ENCODE results near the gene BRD4. TPM values are rescaled to one million over a fixed set of nuclear protein-coding genes. Genes with fewer than 3 reads are reported as not detected.

BRD4 gene
- total RNA-seq, 1 experiment from 2014 or later, result 144 TPM

- no peak for DNase-seq
- Histone ChIP-seq H3K14ac (ENCODE audit: insufficient read depth, low read length) (no peak overlapping the region; the same call in 1 of the 2 replicates), H4K20me1 (ENCODE audit: control insufficient read depth, insufficient read depth, insufficient read length) (no peaks in the 10 kb centered on the region), H3T11ph (ENCODE audit: low read length) (no peak overlapping the region), H3K23me2 (ENCODE audit: insufficient read length, low read depth, low read length, poor library complexity, severe bottlenecking) (peaks cover 14% of the 10 kb centered on the region), H3K4me1 (ENCODE audit: insufficient read depth, low read length) (no peaks in the 10 kb centered on the region), H3K18ac (ENCODE audit: insufficient read length, low read depth, low read length) (no peak overlapping the region), H4K91ac (ENCODE audit: insufficient read length, low read depth, low read length) (no peak overlapping the region), H4K5ac (ENCODE audit: insufficient read length, low read depth, low read length) (no peak overlapping the region), H3K4me2 (ENCODE audit: insufficient read depth, insufficient read length, low read length) (peak overlapping the region; percentile 53), H2BK120ac (ENCODE audit: low read depth, low read length, poor library complexity, severe bottlenecking) (no peak overlapping the region), H3K79me1 (ENCODE audit: insufficient read depth, low read depth, low read length, poor library complexity, severe bottlenecking) (no peaks in the 10 kb centered on the region), H3K27ac (ENCODE audit: insufficient read length, low read depth, low read length) (no peak overlapping the region), H3K9me3 (ENCODE audit: control insufficient read depth, low read depth, low read length) (no peaks in the 10 kb centered on the region), H2BK15ac (ENCODE audit: low read depth, low read length) (no peak overlapping the region), H2BK12ac (ENCODE audit: insufficient read length, low read depth, low read length) (no peak overlapping the region), H3K9ac (ENCODE audit: extremely low read depth, insufficient read length, low read length) (no peak overlapping the region), H2BK5ac (ENCODE audit: insufficient read length, low read length) (no peak overlapping the region), H3K56ac (ENCODE audit: insufficient read length, low read depth, low read length) (no peak overlapping the region), H3K23ac (ENCODE audit: insufficient read length, low read depth, low read length) (no peak overlapping the region), H2AK5ac (ENCODE audit: insufficient read length, low read length) (no peak overlapping the region), H3K4ac (ENCODE audit: low read depth, low read length) (no peak overlapping the region), H2BK20ac (ENCODE audit: low read depth, low read length, poor library complexity, severe bottlenecking) (no peak overlapping the region), H3K27me3 (ENCODE audit: insufficient read depth, low read length) (no peaks in the 10 kb centered on the region), H4K8ac (replicated peaks; ENCODE audit: insufficient read length, low read depth, low read length) (no peak overlapping the region), H2AFZ (ENCODE audit: low read length) (no peak overlapping the region), H3K79me2 (ENCODE audit: insufficient read depth, low read length) (no peaks in the 10 kb centered on the region)
- Mint-ChIP-seq H3K9me3 (no peaks in the 10 kb centered on the region), H3K4me3 (peak overlapping the region; percentile 78 to 79), H3K27me3 (ENCODE audit: low read depth) (peaks cover 5% of the 10 kb centered on the region), H3K36me3 (ENCODE audit: insufficient read depth in 1 of 3, low read depth in 3 of 3) (peaks cover 3 to 15% (median 5%) of the 10 kb centered on the region in 3 experiments; a peak in 4 of 7 replicates), H3K4me1 (peaks cover 12 to 14% of the 10 kb centered on the region in 2 experiments), H3K27ac (peak overlapping the region in 2 of 3 experiments; percentile 25 to 77; a peak in 2 of 7 replicates)
- WGBS (ENCODE audit: extremely low coverage, insufficient read length, low lambda C conversion rate), result no CpG with 5 or more reads among the region's 51 CpGs
- TF ChIP-seq CTCF (conservative IDR thresholded peaks at IDR 0.05), result no peak
Measured at GRCh38 chr19:15223649-15224361, 108.5 kb downstream of the BRD4 start.
